Endodermal cell (in vitro differentiated cells): ENCODE measurements around the gene RNF121. TPM values are rescaled to one million over a fixed set of nuclear protein-coding genes. Genes with fewer than 3 reads are reported as not detected.

ENCODE experiments used
- DNase-seq: peaks from one replicate; pipeline ENCODE4 v3.0.0-alpha.2; 2017
- H3K27ac ChIP-seq: 2 replicates; pipeline ENCODE4 v1.5.1; 2013; ENCODE audit warnings: mild to moderate bottlenecking, low read depth, low read length, moderate library complexity
- H3K27me3 ChIP-seq: 2 replicates; pipeline ENCODE4 v1.6.1; 2013; ENCODE audit warnings: mild to moderate bottlenecking, low read length, moderate library complexity; ENCODE audit not compliant: insufficient read depth, control insufficient read depth, poor library complexity, severe bottlenecking
- H3K36me3 ChIP-seq: 2 replicates; pipeline ENCODE4 v1.7.0; 2013; ENCODE audit warnings: mild to moderate bottlenecking, low read length, moderate library complexity; ENCODE audit not compliant: control insufficient read depth, insufficient read depth
- H3K4me1 ChIP-seq: one replicate; pipeline ENCODE4 v1.7.0; 2013; ENCODE audit warnings: low read length; ENCODE audit not compliant: control insufficient read depth, insufficient read depth
- H3K4me3 ChIP-seq: 2 replicates; pipeline ENCODE4 v1.5.1; 2013; ENCODE audit warnings: mild to moderate bottlenecking, low read length, moderate library complexity
- H3K9ac ChIP-seq: 2 replicates; pipeline ENCODE4 v1.6.1; 2013; ENCODE audit warnings: mild to moderate bottlenecking, low read length, moderate library complexity; ENCODE audit not compliant: poor library complexity, severe bottlenecking; ENCODE audit errors: extremely low read depth
- H3K9me3 ChIP-seq: 2 replicates; pipeline ENCODE4 v1.6.1; 2013; ENCODE audit warnings: mild to moderate bottlenecking, low read length, moderate library complexity; ENCODE audit not compliant: control insufficient read depth
- H3K27ac Mint-ChIP-seq: 2 replicates; pipeline ENCODE4 v1.8.0; 2020; ENCODE audit warnings: mixed read lengths
- H3K27me3 Mint-ChIP-seq: 2 replicates; pipeline ENCODE4 v1.8.0; 2021; ENCODE audit warnings: mild to moderate bottlenecking, mixed read lengths; ENCODE audit not compliant: insufficient read depth
- H3K36me3 Mint-ChIP-seq: 2 replicates; pipeline ENCODE4 v1.8.0; 2020; ENCODE audit warnings: low read depth, mixed read lengths
- H3K4me1 Mint-ChIP-seq: 2 replicates; pipeline ENCODE4 v1.8.0; 2020; ENCODE audit warnings: mixed read lengths
- H3K4me3 Mint-ChIP-seq: 2 replicates; pipeline ENCODE4 v1.8.0; 2020; ENCODE audit warnings: mild to moderate bottlenecking, moderate library complexity, mixed read lengths
- H3K9me3 Mint-ChIP-seq: 2 replicates; pipeline ENCODE4 v1.8.0; 2020; ENCODE audit warnings: mild to moderate bottlenecking, mixed read lengths
- WGBS, 2 experiments: methylation state at CpG; one replicate each; pipeline versions ENCODE4 v1.1.5 to v1.1.7; 2013; ENCODE audit warnings: missing lambda C conversion rate in 2 of 2, mixed read lengths in 1 of 2; ENCODE audit not compliant: insufficient coverage in 1 of 2, insufficient read length in 1 of 2; 5-methylcytosine and 5-hydroxymethylcytosine counted together
- total RNA-seq, 2 donors: library from RNA; stranded (reverse); fragmentation: NEBNext Ultra II Directional in 1 of 2; extraction: Animal tissue kit (Norgen Biotek cat#: 25700) in 1 of 2; gene quantifications; 2 replicates in 1 of 2; 3 replicates in 1 of 2; pipeline ENCODE4 v1.2.1, GENCODE V29; 2021
- TF ChIP-seq, protein P1 (sequence below): fragments of 200-600 bp; sonication (generic); conservative IDR thresholded peaks from 2 replicates; pipeline ENCODE4 v1.5.0; 2021; ENCODE audit warnings: antibody characterized with exemption, mild to moderate bottlenecking

The RNF121 gene
- total RNA-seq, 2 donors from 2014 or later, result 50.9 to 52.2 TPM

DNA sequence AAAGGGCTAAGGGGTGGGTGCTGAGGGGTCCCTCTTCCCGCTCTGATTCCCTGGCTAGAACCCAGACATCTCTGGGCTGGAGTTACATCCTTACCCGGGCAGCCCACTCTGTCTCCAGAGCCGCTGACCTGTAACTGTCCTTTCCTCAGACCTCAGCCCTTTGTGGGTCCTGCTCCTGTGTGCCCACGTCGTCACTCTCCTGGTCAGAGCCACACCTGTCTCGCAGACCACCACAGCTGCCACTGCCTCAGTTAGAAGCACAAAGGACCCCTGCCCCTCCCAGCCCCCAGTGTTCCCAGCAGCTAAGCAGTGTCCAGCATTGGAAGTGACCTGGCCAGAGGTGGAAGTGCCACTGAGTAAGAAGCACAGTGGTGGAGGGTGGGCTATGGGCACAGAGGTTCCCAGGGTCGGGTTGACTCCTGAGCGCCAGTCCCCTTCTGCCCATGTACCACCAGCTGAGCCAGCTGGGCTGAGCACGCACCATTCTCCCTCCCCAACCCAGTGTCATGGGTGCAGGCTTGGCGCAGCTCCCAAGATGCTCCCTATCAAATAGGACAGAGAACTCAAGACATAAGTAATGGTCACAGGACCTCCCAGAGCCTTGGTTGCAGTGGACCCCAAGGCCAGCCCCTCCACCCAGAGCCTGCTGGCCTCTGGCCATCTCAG lies 71.5 kb downstream of the RNF121 start:
- TF ChIP-seq, protein P1, sequence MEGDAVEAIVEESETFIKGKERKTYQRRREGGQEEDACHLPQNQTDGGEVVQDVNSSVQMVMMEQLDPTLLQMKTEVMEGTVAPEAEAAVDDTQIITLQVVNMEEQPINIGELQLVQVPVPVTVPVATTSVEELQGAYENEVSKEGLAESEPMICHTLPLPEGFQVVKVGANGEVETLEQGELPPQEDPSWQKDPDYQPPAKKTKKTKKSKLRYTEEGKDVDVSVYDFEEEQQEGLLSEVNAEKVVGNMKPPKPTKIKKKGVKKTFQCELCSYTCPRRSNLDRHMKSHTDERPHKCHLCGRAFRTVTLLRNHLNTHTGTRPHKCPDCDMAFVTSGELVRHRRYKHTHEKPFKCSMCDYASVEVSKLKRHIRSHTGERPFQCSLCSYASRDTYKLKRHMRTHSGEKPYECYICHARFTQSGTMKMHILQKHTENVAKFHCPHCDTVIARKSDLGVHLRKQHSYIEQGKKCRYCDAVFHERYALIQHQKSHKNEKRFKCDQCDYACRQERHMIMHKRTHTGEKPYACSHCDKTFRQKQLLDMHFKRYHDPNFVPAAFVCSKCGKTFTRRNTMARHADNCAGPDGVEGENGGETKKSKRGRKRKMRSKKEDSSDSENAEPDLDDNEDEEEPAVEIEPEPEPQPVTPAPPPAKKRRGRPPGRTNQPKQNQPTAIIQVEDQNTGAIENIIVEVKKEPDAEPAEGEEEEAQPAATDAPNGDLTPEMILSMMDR, result no peak

DNA sequence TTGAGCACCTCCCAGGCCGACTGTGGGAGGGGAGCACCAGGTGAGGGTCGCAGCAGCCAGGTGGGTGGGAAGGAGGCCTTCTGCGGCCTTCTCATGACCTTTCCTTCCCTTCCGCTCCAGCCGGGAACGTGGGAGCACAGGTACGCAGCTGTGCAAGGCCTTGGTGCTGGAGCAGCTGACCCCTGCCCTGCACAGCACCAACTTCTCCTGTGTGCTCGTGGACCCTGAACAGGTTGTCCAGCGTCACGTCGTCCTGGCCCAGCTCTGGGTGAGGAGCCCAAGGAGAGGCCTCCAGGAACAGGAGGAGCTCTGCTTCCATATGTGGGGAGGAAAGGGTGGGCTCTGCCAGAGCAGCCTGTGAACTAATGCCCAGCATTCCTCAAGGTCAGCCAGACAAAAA lies 72.4 kb downstream of the RNF121 start:
- no peaks in the 10 kb centered on the region for H3K27me3 Mint-ChIP-seq
- peaks cover 49% of the 10 kb centered on the region for H3K36me3 Mint-ChIP-seq
- no peaks in the 10 kb centered on the region for H3K27me3 ChIP-seq
- H3K27ac Mint-ChIP-seq, result peak overlapping the region; percentile 45
- peak; percentile 51 for DNase-seq
- H3K36me3 ChIP-seq, result peaks cover 48% of the 10 kb centered on the region
- H3K27ac ChIP-seq, result no peak overlapping the region
- TF ChIP-seq, protein P1, result no peak
- WGBS, 2 experiments, result 94 to 95% methylated on average over 7 to 11 of the region's 11 CpGs
- no peaks in the 10 kb centered on the region for H3K4me1 ChIP-seq
- no peaks in the 10 kb centered on the region for H3K4me1 Mint-ChIP-seq
- H3K9ac ChIP-seq, result no peak overlapping the region
- H3K9me3 ChIP-seq, result no peaks in the 10 kb centered on the region
- no peaks in the 10 kb centered on the region for H3K9me3 Mint-ChIP-seq
- H3K4me3 Mint-ChIP-seq, result no peak overlapping the region
- H3K4me3 ChIP-seq, result no peak overlapping the region

More for the DNA sequence above, 71.5 kb downstream of the RNF121 start:
- Histone ChIP-seq H3K9ac (no peak overlapping the region), H3K4me3 (no peak overlapping the region), H3K9me3 (no peaks in the 10 kb centered on the region), H3K27ac (no peak overlapping the region), H3K36me3 (peaks cover 40% of the 10 kb centered on the region), H3K27me3 (no peaks in the 10 kb centered on the region), H3K4me1 (peaks cover 9% of the 10 kb centered on the region)
- Mint-ChIP-seq H3K27me3 (no peaks in the 10 kb centered on the region), H3K36me3 (peaks cover 44% of the 10 kb centered on the region), H3K4me1 (peaks cover 5% of the 10 kb centered on the region), H3K4me3 (no peak overlapping the region), H3K27ac (no peak overlapping the region), H3K9me3 (no peaks in the 10 kb centered on the region)
- no peak for DNase-seq
- 92 to 93% methylated on average over 6 to 10 of the region's 10 CpGs for WGBS, 2 experiments

DNA sequence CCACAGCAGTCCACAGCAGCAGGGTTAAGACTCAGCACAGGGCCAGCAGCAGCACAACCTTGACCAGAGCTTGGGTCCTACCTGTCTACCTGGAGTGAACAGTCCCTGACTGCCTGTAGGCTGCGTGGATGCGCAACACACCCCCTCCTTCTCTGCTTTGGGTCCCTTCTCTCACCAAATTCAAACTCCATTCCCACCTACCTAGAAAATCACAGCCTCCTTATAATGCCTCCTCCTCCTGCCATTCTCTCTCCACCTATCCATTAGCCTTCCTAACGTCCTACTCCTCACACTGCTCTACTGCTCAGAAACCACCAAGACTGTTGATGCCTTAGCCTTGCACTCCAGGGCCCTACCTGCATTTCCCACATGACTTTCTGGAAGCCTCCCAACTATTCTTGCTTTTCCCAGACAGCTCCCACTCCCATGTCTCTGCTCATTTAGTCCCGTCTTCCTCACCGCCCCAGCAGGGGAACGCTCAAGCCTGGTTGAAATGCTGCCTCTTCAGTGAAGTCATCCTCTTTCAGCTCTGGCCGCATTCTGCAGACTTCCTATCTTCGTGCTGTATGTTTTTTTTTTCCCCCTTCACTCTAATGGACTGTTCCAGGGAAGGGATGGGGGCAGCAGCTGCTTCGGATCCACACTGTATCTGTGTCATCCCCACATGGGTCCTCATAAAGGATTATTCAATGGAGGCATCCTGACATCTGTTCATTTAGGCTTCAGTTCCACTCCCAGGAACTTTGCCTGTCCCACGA lies 73.2 kb downstream of the RNF121 start:
- Histone ChIP-seq H3K36me3 (peaks cover 50% of the 10 kb centered on the region), H3K27ac (peak overlapping the region; percentile 51), H3K4me1 (no peaks in the 10 kb centered on the region), H3K27me3 (no peaks in the 10 kb centered on the region), H3K9me3 (no peaks in the 10 kb centered on the region), H3K9ac (no peak overlapping the region), H3K4me3 (no peak overlapping the region)
- TF ChIP-seq, protein P1, result no peak
- 88 to 91% methylated on average over 10 of the region's 10 CpGs for WGBS, 2 experiments
- peaks cover 51% of the 10 kb centered on the region for H3K36me3 Mint-ChIP-seq
- no peaks in the 10 kb centered on the region for H3K4me1 Mint-ChIP-seq
- H3K27me3 Mint-ChIP-seq, result no peaks in the 10 kb centered on the region
- no peak for DNase-seq
- no peak overlapping the region for H3K4me3 Mint-ChIP-seq
- H3K27ac Mint-ChIP-seq, result peak overlapping the region; percentile 45
- no peaks in the 10 kb centered on the region for H3K9me3 Mint-ChIP-seq
